ENCODE data around the gene PMFBP1.

PMFBP1 gene

DNA sequence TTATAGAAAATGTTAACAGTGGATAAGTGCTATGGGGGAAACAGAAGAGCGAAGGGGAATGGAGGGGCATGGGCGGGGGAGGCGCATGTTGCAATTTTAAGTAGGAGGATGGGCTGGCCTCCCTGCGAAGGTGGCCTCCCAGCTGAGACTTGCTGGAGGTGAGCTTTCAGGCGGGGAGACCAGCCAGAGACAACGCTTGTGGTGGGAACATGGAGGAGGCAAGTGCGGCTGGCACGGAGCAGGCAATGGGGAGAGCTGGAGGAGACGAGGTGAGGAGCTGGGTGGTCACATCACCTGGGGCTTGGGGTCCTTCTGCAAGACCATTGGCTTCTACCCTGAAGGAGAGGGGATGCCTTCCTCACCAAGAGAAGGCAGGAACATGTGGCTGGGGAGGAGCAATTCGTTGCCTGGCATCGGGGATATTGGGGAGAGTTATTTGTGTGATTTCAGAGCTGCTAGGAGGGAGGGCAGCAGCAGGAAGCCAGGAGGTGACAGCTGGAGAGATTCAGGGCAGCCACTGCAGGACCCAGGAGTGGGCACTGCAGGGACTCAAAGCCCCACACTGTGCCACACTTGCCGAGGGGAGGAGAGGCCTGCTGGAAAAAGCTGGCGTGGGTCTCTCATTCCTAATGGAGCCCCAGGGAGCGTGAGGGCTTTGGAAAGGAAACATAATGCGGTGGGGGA lies 34.4 kb downstream of the PMFBP1 start:
- no peak for DNase-seq (ENCODE audit: low read depth)
- TF ChIP-seq, protein P1, sequence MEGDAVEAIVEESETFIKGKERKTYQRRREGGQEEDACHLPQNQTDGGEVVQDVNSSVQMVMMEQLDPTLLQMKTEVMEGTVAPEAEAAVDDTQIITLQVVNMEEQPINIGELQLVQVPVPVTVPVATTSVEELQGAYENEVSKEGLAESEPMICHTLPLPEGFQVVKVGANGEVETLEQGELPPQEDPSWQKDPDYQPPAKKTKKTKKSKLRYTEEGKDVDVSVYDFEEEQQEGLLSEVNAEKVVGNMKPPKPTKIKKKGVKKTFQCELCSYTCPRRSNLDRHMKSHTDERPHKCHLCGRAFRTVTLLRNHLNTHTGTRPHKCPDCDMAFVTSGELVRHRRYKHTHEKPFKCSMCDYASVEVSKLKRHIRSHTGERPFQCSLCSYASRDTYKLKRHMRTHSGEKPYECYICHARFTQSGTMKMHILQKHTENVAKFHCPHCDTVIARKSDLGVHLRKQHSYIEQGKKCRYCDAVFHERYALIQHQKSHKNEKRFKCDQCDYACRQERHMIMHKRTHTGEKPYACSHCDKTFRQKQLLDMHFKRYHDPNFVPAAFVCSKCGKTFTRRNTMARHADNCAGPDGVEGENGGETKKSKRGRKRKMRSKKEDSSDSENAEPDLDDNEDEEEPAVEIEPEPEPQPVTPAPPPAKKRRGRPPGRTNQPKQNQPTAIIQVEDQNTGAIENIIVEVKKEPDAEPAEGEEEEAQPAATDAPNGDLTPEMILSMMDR (IDR thresholded peaks at IDR 0.05; ENCODE audit: low read depth, low read length, missing control alignments) = no peak

DNA sequence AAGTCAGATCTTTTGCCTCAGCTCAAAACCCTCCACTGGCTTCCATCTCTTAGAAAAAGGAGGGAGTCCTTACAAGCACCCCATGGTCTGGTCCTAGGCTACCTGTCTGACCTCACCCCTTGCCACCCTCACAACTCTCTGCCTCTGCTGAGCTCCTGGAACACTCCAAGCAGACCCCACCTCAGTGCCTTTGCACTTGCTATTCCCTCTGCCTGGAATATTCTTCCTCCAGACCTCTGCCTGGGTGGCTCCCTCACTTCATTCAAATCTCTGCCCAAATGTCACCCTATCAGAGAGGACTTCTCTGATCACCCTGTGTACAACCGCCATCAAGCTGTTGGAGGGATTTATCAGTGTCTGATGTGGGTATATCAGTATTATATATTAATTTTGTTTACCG lies 37.4 kb downstream of the PMFBP1 start:
- H3K4me3 ChIP-seq (ENCODE audit: low read depth, low read length) = no peak overlapping the region
- DNase-seq (ENCODE audit: low read depth) = no peak
- TF ChIP-seq, protein P1 (IDR thresholded peaks at IDR 0.05; ENCODE audit: low read depth, low read length, missing control alignments) = no peak

More for the DNA sequence above, 34.4 kb downstream of the PMFBP1 start:
- H3K4me3 ChIP-seq (ENCODE audit: low read depth, low read length) = no peak overlapping the region

GRCh38 chr16:72132726-72133125 lies 39.2 kb downstream of the PMFBP1 start:
- DNase-seq (ENCODE audit: low read depth) = no peak
- TF ChIP-seq, protein P1 (IDR thresholded peaks at IDR 0.05; ENCODE audit: low read depth, low read length, missing control alignments) = no peak
- H3K4me3 ChIP-seq (ENCODE audit: low read depth, low read length) = no peak overlapping the region

GRCh38 chr16:72131036-72131435 lies 40.9 kb downstream of the PMFBP1 start:
- DNase-seq (ENCODE audit: low read depth) = no peak
- TF ChIP-seq, protein P1 (IDR thresholded peaks at IDR 0.05; ENCODE audit: low read depth, low read length, missing control alignments) = no peak
- H3K4me3 ChIP-seq (ENCODE audit: low read depth, low read length) = no peak overlapping the region

DNA sequence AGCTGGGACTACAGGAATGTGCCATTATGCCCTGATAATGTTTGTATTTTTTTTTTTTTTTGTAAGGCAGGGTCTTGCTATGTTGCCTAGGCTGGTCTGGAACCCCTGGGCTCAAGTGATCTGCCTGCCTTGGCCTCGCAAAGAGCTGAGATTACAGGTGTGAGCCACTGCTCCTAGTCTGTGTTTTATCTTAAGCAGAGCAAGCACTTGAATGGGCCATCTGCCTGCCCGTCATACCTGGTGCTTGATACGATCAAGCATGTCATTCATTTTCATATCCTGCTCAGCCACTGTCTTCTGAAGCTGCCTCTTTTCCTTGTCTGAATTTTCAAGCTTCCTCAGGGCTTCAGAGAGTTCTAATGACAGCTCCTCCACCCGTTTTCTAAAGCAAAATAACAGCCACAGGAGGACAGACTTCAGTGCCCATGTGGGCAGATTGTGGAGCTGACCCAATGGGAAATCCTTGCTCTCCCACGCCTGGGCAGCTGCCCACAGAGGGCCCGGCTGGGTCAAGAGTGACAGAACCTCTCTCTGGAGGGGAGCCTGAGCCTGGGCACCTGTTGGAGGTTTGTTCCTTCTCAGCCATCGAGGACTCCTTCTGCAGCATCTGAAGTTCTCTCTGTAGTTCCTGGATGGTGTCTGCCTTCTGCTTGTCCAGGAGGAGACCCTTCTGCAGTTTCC lies 41.8 kb downstream of the PMFBP1 start:
- no peak for DNase-seq (ENCODE audit: low read depth)
- TF ChIP-seq, protein P1 (IDR thresholded peaks at IDR 0.05; ENCODE audit: low read depth, low read length, missing control alignments) = no peak
- no peak overlapping the region for H3K4me3 ChIP-seq (ENCODE audit: low read depth, low read length)

GRCh38 chr16:72128701-72129100 lies 43.3 kb downstream of the PMFBP1 start:
- TF ChIP-seq, protein P1 (IDR thresholded peaks at IDR 0.05; ENCODE audit: low read depth, low read length, missing control alignments) = no peak
- H3K4me3 ChIP-seq (ENCODE audit: low read depth, low read length) = no peak overlapping the region
- DNase-seq (ENCODE audit: low read depth) = no peak

GRCh38 chr16:72126429-72126765 lies 45.6 kb downstream of the PMFBP1 start:
- TF ChIP-seq, protein P1 (IDR thresholded peaks at IDR 0.05; ENCODE audit: low read depth, low read length, missing control alignments) = no peak
- no peak overlapping the region for H3K4me3 ChIP-seq (ENCODE audit: low read depth, low read length)
- no peak for DNase-seq (ENCODE audit: low read depth)
